B cell (primary cell): ENCODE measurements around the gene GH2. TPM values are rescaled to one million over a fixed set of nuclear protein-coding genes. Genes with fewer than 3 reads are reported as not detected.
"Not testable (repeated sequence)": the region's sequence is repeated elsewhere in the genome, so short reads cannot be mapped to it uniquely, and the experiment has no call there.

ENCODE experiments used
- ATAC-seq: fragments of 200-7000 bp; cut with Tn5 transposase; one replicate; pipeline ENCODE4 v1.10.0; 2021; ENCODE audit warnings: low read depth, mild to moderate bottlenecking, moderate number of reproducible peaks, moderate library complexity
- CTCF ChIA-PET: fragments of 350-600 bp; sonication (Branson Sonifier 250); formaldehyde crosslinking; loops from one replicate; lab custom pipeline; 2021; ENCODE audit warnings: antibody characterized with exemption, inconsistent platforms; lab: Charles Lee
- POLR2A ChIA-PET: fragments of 350-600 bp; sonication (Branson Sonifier 250); formaldehyde crosslinking; loops from one replicate; lab custom pipeline; 2021; ENCODE audit warnings: antibody characterized with exemption; lab: Charles Lee
- DNase-seq: peaks from one replicate; pipeline ENCODE4 v3.0.0; 2013
- H2AFZ ChIP-seq: 2 replicates; pipeline ENCODE4 v1.6.1; 2012; ENCODE audit warnings: mild to moderate bottlenecking, low read depth, low read length; ENCODE audit not compliant: insufficient read depth, poor library complexity, severe bottlenecking
- H3K27ac ChIP-seq, 2 donors: 1 replicate in 1 of 2; 2 replicates in 1 of 2; pipeline ENCODE4 v1.5.1; 2012 to 2013; ENCODE audit warnings: low read length in 2 of 2, mild to moderate bottlenecking in 2 of 2, moderate library complexity in 1 of 2
- H3K27me3 ChIP-seq, 4 experiments: fragments of 200-600 bp in 1 of 4; sonication (generic) in 1 of 4; replicated peaks in 1 of 4; 1 replicate in 2 of 4; 2 replicates in 2 of 4; pipeline versions ENCODE4 v1.6.1 to v1.7.0; 2013 to 2016; ENCODE audit warnings: low read length in 3 of 4, mild to moderate bottlenecking in 2 of 4, mixed read lengths in 1 of 4, moderate library complexity in 1 of 4; ENCODE audit not compliant: insufficient read depth in 4 of 4, control insufficient read depth in 3 of 4; ENCODE audit errors: control extremely low read depth in 1 of 4
- H3K36me3 ChIP-seq, 2 experiments: replicated peaks in 1 of 2; 1 replicate in 1 of 2; 2 replicates in 1 of 2; pipeline versions ENCODE4 v1.6.1 to v1.7.1; 2013; ENCODE audit warnings: low read length in 1 of 2; ENCODE audit not compliant: insufficient read depth in 2 of 2, control insufficient read depth in 1 of 2; ENCODE audit errors: control extremely low read depth in 1 of 2, extremely low read depth in 1 of 2
- H3K4me1 ChIP-seq, 2 donors: fragments of 200-600 bp in 1 of 2; sonication (generic) in 1 of 2; 1 replicate in 1 of 2; 2 replicates in 1 of 2; pipeline versions ENCODE4 v1.5.1 to v1.6.1; 2013 to 2017; ENCODE audit warnings: low read length in 2 of 2; ENCODE audit not compliant: control insufficient read depth in 2 of 2, insufficient read depth in 2 of 2
- H3K4me2 ChIP-seq: replicated peaks from 2 replicates; pipeline ENCODE3; 2012; ENCODE audit warnings: mild to moderate bottlenecking, low read depth, low read length; ENCODE audit not compliant: poor library complexity, severe bottlenecking
- H3K4me3 ChIP-seq, 5 experiments: fragments of 200-600 bp in 1 of 5; sonication (generic) in 1 of 5; 1 replicate in 3 of 5; 2 replicates in 2 of 5; pipeline versions ENCODE4 v1.5.1 to v1.7.0; 2011 to 2016; ENCODE audit warnings: low read length in 4 of 5, mild to moderate bottlenecking in 4 of 5, low read depth in 2 of 5, control low read depth in 1 of 5, moderate library complexity in 1 of 5; ENCODE audit not compliant: insufficient read depth in 1 of 5; ENCODE audit errors: control extremely low read depth in 1 of 5, extremely low read depth in 1 of 5
- H3K79me2 ChIP-seq: fragments of 200-600 bp; sonication (generic); one replicate; pipeline ENCODE4 v1.6.0; 2016; ENCODE audit warnings: low read length; ENCODE audit not compliant: control insufficient read depth, insufficient read depth
- H3K9ac ChIP-seq: fragments of 200-600 bp; sonication (generic); 2 replicates; pipeline ENCODE4 v1.6.1; 2017; ENCODE audit warnings: mild to moderate bottlenecking, low read length, moderate library complexity
- H3K9me3 ChIP-seq, 3 donors: one replicate each; pipeline versions ENCODE4 v1.6.1 to v1.7.1; 2013; ENCODE audit warnings: low read length in 2 of 3; ENCODE audit not compliant: control insufficient read depth in 2 of 3, insufficient read depth in 1 of 3; ENCODE audit errors: control extremely low read depth in 1 of 3
- H4K20me1 ChIP-seq: 2 replicates; pipeline ENCODE4 v1.6.0; 2012; ENCODE audit warnings: mild to moderate bottlenecking, low read length; ENCODE audit not compliant: insufficient read depth, control insufficient read depth, poor library complexity, severe bottlenecking
- H3K27ac Mint-ChIP-seq: one replicate; pipeline ENCODE4 v1.8.0; 2021; ENCODE audit warnings: mixed read lengths
- H3K27me3 Mint-ChIP-seq: one replicate; pipeline ENCODE4 v1.8.0; 2021; ENCODE audit warnings: mixed read lengths
- H3K4me1 Mint-ChIP-seq: one replicate; pipeline ENCODE4 v1.8.0; 2021; ENCODE audit warnings: mixed read lengths
- H3K4me3 Mint-ChIP-seq: one replicate; pipeline ENCODE4 v1.8.0; 2021; ENCODE audit warnings: mixed read lengths
- H3K9me3 Mint-ChIP-seq: one replicate; pipeline ENCODE4 v1.8.0; 2022; ENCODE audit warnings: mixed read lengths; ENCODE audit not compliant: insufficient read depth
- CTCF ChIP-seq: fragments of 200-600 bp; IDR thresholded peaks from one replicate; pipeline ENCODE4 v1.8.0; 2022; ENCODE audit warnings: antibody characterized with exemption, mild to moderate bottlenecking
- EZH2 ChIP-seq: IDR thresholded peaks from 2 replicates; pipeline ENCODE4 v1.6.1; 2012; ENCODE audit warnings: borderline replicate concordance, low read depth, mild to moderate bottlenecking, moderate library complexity, low read length; ENCODE audit not compliant: insufficient read depth, poor library complexity, severe bottlenecking
- WGBS: methylation state at CpG from one replicate; pipeline ENCODE4 v1.1.5; 2013; ENCODE audit warnings: missing lambda C conversion rate; ENCODE audit not compliant: insufficient coverage; 5-methylcytosine and 5-hydroxymethylcytosine counted together
- intact Hi-C: fragments of 100-400 bp; cut with micrococcal nuclease; formaldehyde crosslinking; loops from one replicate; pipeline ENCODE4 v1.10.0; 2022
- polyA plus RNA-seq: library from polyadenylated mRNA; depleted of rRNA; stranded (reverse); fragments of >200 nt; gene quantifications from 2 replicates; pipeline ENCODE4 v1.2.3, GENCODE V29; 2012
- total RNA-seq, 2 donors: library from RNA; stranded (reverse); fragments of 120-200 nt in 1 of 2; gene quantifications; 1 replicate in 1 of 2; 2 replicates in 1 of 2; pipeline versions ENCODE4 v1.2.3 to v1.2.4, GENCODE V29; 2013 to 2022

Gene GH2
- total and polyA plus RNA-seq, 2 donors (not counting 1 experiment from before 2014, with no cell fraction given), result not detected

GRCh38 chr17:63918305-63918704 is 36.6 kb upstream of the GH2 start:
- H3K4me3 ChIP-seq, result no peak overlapping the region
- H3K9me3 ChIP-seq, result no peaks in the 10 kb centered on the region
- ChIA-PET CTCF (interaction anchor here (0.9 to 26.0 kb wide), 20 partner anchors 7 to 214 kb away, joined by 3 to 834 read pairs (median 14); partner anchors contain the start of genes CD79B, CSHL1, GH2 and ICAM2), POLR2A (interaction anchor here (3.2 to 6.8 kb wide), 3 partner anchors 13 to 32 kb away, joined by 21 to 160 read pairs (median 68); partner anchors contain the start of gene CD79B)
- no peak overlapping the region for H3K9ac ChIP-seq
- H3K27ac ChIP-seq, result no peak overlapping the region
- intact Hi-C loops, result loop anchor here (2.0 kb wide), 1 partner anchor 72 kb away; no protein-coding TSS in a partner anchor
- H3K79me2 ChIP-seq, result peaks cover 22% of the 10 kb centered on the region
- no peaks in the 10 kb centered on the region for H3K9me3 Mint-ChIP-seq
- peaks cover 74% of the 10 kb centered on the region for H3K4me1 Mint-ChIP-seq
- H3K4me2 ChIP-seq, result no peak overlapping the region
- H3K4me1 ChIP-seq, result peaks cover 62 to 80% of the 10 kb centered on the region in 2 donors
- peak; percentile 11 for DNase-seq
- no peaks in the 10 kb centered on the region for H3K36me3 ChIP-seq
- H3K27ac Mint-ChIP-seq, result peak overlapping the region; percentile 53
- H3K27me3 Mint-ChIP-seq, result no peaks in the 10 kb centered on the region
- no peaks in the 10 kb centered on the region for H4K20me1 ChIP-seq
- 94% methylated on average over 9 of the region's 10 CpGs for WGBS
- no peak overlapping the region for H3K4me3 Mint-ChIP-seq
- no peak overlapping the region for H2AFZ ChIP-seq
- ATAC-seq, result no peak
- TF ChIP-seq CTCF (no peak), EZH2 (no peak)
- no peaks in the 10 kb centered on the region for H3K27me3 ChIP-seq

- no peak for DNase-seq
- no peaks in the 10 kb centered on the region for H3K27me3 Mint-ChIP-seq
- Histone ChIP-seq H3K4me1 (peaks cover 57 to 73% of the 10 kb centered on the region in 2 donors), H3K27me3 (no peaks in the 10 kb centered on the region), H3K9me3 (no peaks in the 10 kb centered on the region), H3K4me3 (no peak overlapping the region), H3K9ac (no peak overlapping the region), H4K20me1 (no peaks in the 10 kb centered on the region), H3K79me2 (peaks cover 22% of the 10 kb centered on the region), H3K4me2 (no peak overlapping the region), H3K36me3 (no peaks in the 10 kb centered on the region), H2AFZ (no peak overlapping the region), H3K27ac (no peak overlapping the region)
- intact Hi-C loops, result loop anchor here (2.0 kb wide), 1 partner anchor 73 kb away; no protein-coding TSS in a partner anchor
- POLR2A ChIA-PET, result interaction anchor here (3.2 to 6.8 kb wide), 3 partner anchors 14 to 32 kb away, joined by 21 to 160 read pairs (median 68); partner anchors contain the start of gene CD79B
- peaks cover 73% of the 10 kb centered on the region for H3K4me1 Mint-ChIP-seq
- H3K9me3 Mint-ChIP-seq, result no peaks in the 10 kb centered on the region
- no peak overlapping the region for H3K27ac Mint-ChIP-seq
- no peak for ATAC-seq
- WGBS, result 95% methylated on average over 13 of the region's 13 CpGs
- TF ChIP-seq CTCF (no peak), EZH2 (no peak)
- CTCF ChIA-PET, result interaction anchor here (2.9 to 26.0 kb wide), 8 partner anchors 13 to 215 kb away, joined by 13 to 834 read pairs (median 116); partner anchors contain the start of genes CD79B and ICAM2
- H3K4me3 Mint-ChIP-seq, result no peak overlapping the region
These were observed 35.9 kb upstream of the GH2 start for GRCh38 chr17:63917646-63918045.

- H3K27ac ChIP-seq, H3K36me3 ChIP-seq, H3K4me3 ChIP-seq, H3K4me2 ChIP-seq, H3K4me3 Mint-ChIP-seq, ATAC-seq, H3K9ac ChIP-seq, H3K9me3 Mint-ChIP-seq, H2AFZ ChIP-seq, H3K27me3 Mint-ChIP-seq, intact Hi-C loops, H3K27ac Mint-ChIP-seq, H4K20me1 ChIP-seq, H3K9me3 ChIP-seq, DNase-seq, H3K27me3 ChIP-seq: not testable (repeated sequence)
- peaks cover 22% of the 10 kb centered on the region for H3K79me2 ChIP-seq
- peaks cover 70% of the 10 kb centered on the region for H3K4me1 Mint-ChIP-seq
- POLR2A ChIA-PET, result interaction anchor here (3.7 to 6.8 kb wide), 2 partner anchors 29 to 33 kb away, joined by 21 to 160 read pairs; no protein-coding TSS in a partner anchor
- 100% methylated on average over 1 of the region's 11 CpGs for WGBS
- H3K4me1 ChIP-seq, result peaks cover 53 to 72% of the 10 kb centered on the region in 2 donors
- CTCF ChIA-PET, result interaction anchor here (2.9 to 26.0 kb wide), 7 partner anchors 17 to 216 kb away, joined by 42 to 834 read pairs (median 185); partner anchors contain the start of genes CD79B, ERN1 and ICAM2
These were observed 35.5 kb upstream of the GH2 start for GRCh38 chr17:63917206-63917605.
